Measurements from ENCODE around the gene MRPL19.

Gene MRPL19

DNA sequence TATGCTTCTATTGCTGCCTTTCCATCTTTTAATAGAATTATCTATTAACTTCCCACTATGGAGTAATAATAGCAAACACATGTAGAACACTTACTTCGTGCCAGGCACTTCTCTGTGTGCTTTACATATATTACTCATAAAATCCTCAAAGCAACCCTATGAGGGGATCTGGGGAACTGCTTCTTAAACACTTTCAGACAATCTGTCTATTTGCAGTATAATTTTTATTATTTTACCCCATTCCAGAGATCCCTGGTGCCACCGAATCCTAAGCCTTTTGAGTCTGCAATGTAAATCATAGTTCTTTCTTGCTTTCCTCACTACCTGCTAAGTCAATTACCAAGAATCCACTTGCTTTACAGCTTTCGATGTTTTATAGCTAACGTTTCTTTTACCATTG is 89.7 kb downstream of the MRPL19 start:
- no peak for DNase-seq (ENCODE audit: low spot score)

DNA sequence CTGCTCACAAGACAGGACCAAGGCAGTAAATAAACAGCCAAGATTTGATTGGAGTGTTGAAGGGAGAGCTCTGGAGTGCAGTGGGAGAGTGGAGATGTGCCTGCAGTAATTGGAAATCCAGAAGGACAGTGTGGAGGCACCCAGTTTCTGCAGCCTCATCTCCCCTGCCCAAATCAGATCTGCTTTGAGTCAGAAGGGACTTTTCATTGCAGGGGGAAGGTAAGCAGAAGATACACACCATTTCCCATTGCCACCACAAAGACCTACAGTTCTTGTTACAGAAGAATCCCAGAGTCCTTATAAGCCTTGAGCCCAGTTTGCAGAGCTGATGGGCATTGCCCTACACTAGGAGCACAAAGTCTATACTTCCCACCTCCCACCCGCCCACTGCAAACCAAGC is 91.4 kb downstream of the MRPL19 start:
- DNase-seq (ENCODE audit: low spot score), result no peak

Measured in CD4-positive, alpha-beta T cell treated with Interleukin-6 at 100 ng/mL for 8 hours (primary cell).